HepG2 (cell line): ENCODE results near the gene HNRNPF. TPM values are rescaled to one million over a fixed set of nuclear protein-coding genes. Genes with fewer than 3 reads are reported as not detected.

Experiments used
- CREM ChIP-seq, 2 experiments: sonication (generic) in 1 of 2; formaldehyde crosslinking in 1 of 2; IDR thresholded peaks; 2 replicates each; pipeline versions ENCODE4 v1.4.0 to v1.6.1; 2016 to 2020; ENCODE audit warnings: antibody characterized with exemption in 1 of 2, mild to moderate bottlenecking in 1 of 2, missing genetic modification reagents in 1 of 2
- FOXA1 ChIP-seq, 2 experiments: fragments of 450-650 bp in 1 of 2; sonication (generic) in 1 of 2; formaldehyde crosslinking in 1 of 2; IDR thresholded peaks; 2 replicates each; pipeline versions ENCODE4 v1.4.0 to v1.6.1; 2016 to 2020; ENCODE audit warnings: missing genetic modification reagents in 1 of 2
- IKZF5 ChIP-seq: IDR thresholded peaks from 2 replicates; pipeline ENCODE4 v1.6.1; 2018; ENCODE audit warnings: missing genetic modification reagents, mild to moderate bottlenecking, missing compliant biosample characterization
- IRF1 ChIP-seq: sonication (generic); formaldehyde crosslinking; IDR thresholded peaks from 2 replicates; pipeline ENCODE4 v1.4.0; 2020; ENCODE audit warnings: low read depth, mild to moderate bottlenecking, missing genetic modification reagents
- JUND ChIP-seq: sonication (generic); formaldehyde crosslinking; IDR thresholded peaks from 2 replicates; pipeline ENCODE4 v1.8.0; 2022; ENCODE audit warnings: mild to moderate bottlenecking, missing genetic modification reagents
- SOX13 ChIP-seq, 3 experiments: fragments of 450-650 bp in 1 of 3; sonication (generic) in 1 of 3; formaldehyde crosslinking in 1 of 3; IDR thresholded peaks in 2 of 3; conservative IDR thresholded peaks in 1 of 3; 2 replicates each; pipeline versions ENCODE4 v1.5.0 to v1.6.1; 2016 to 2020; ENCODE audit warnings: antibody characterized with exemption in 1 of 3, mild to moderate bottlenecking in 1 of 3, missing compliant biosample characterization in 1 of 3, missing genetic modification reagents in 1 of 3, moderate library complexity in 1 of 3
- SRSF9 ChIP-seq: fragments of 200-400 bp; formaldehyde crosslinking; IDR thresholded peaks from 2 replicates; pipeline ENCODE4 v1.6.1; 2018; ENCODE audit warnings: borderline replicate concordance, mild to moderate bottlenecking, low read depth, low read length; ENCODE audit not compliant: insufficient read depth, poor library complexity, severe bottlenecking
- TEAD3 ChIP-seq: optimal IDR thresholded peaks from 2 replicates; pipeline ENCODE3; 2016; ENCODE audit warnings: borderline replicate concordance
- TOPORS ChIP-seq: sonication (generic); formaldehyde crosslinking; IDR thresholded peaks from 2 replicates; pipeline ENCODE4 v1.8.0; 2023; ENCODE audit warnings: mild to moderate bottlenecking, missing genetic modification reagents
- YEATS4 ChIP-seq: sonication (generic); formaldehyde crosslinking; IDR thresholded peaks from 2 replicates; pipeline ENCODE4 v1.4.0; 2020; ENCODE audit warnings: missing genetic modification reagents, borderline replicate concordance
- ZFP36 ChIP-seq: fragments of 150-350 bp; IDR thresholded peaks from 2 replicates; pipeline ENCODE4 v1.6.1; 2018; ENCODE audit warnings: borderline replicate concordance, low read length, low read depth; ENCODE audit not compliant: partially characterized antibody
- ZFX ChIP-seq: sonication (generic); formaldehyde crosslinking; IDR thresholded peaks from 2 replicates; pipeline ENCODE4 v1.4.0; 2020; ENCODE audit warnings: mild to moderate bottlenecking, low read depth, missing genetic modification reagents, moderate library complexity
- ZNF280B ChIP-seq: sonication (generic); formaldehyde crosslinking; IDR thresholded peaks from 2 replicates; pipeline ENCODE4 v1.5.0; 2020; ENCODE audit warnings: missing genetic modification reagents, mild to moderate bottlenecking, borderline replicate concordance
- ZNF430 ChIP-seq: sonication (generic); formaldehyde crosslinking; IDR thresholded peaks from 2 replicates; pipeline ENCODE4 v1.9.0; 2021; ENCODE audit warnings: mild to moderate bottlenecking, missing genetic modification reagents
- ZNF607 ChIP-seq: sonication (generic); formaldehyde crosslinking; IDR thresholded peaks from 2 replicates; pipeline ENCODE4 v1.5.1; 2020; ENCODE audit warnings: missing genetic modification reagents, mild to moderate bottlenecking, borderline replicate concordance
- ZNF614 ChIP-seq: IDR thresholded peaks from 2 replicates; pipeline ENCODE4 v1.6.1; 2018; ENCODE audit warnings: missing biosample characterization, missing genetic modification reagents, inconsistent platforms, borderline replicate concordance
- ZNF749 ChIP-seq: sonication (generic); formaldehyde crosslinking; IDR thresholded peaks from 2 replicates; pipeline ENCODE4 v1.8.0; 2022; ENCODE audit warnings: mild to moderate bottlenecking, missing genetic modification reagents, moderate library complexity, borderline replicate concordance
- ZSCAN5A ChIP-seq: sonication (generic); formaldehyde crosslinking; IDR thresholded peaks from 2 replicates; pipeline ENCODE4 v1.8.0; 2022; ENCODE audit warnings: mild to moderate bottlenecking, missing genetic modification reagents, borderline replicate concordance
- polyA plus RNA-seq, 8 experiments: library from polyadenylated mRNA; depleted of rRNA in 3 of 8; stranded (reverse) in 7 of 8; unstranded in 1 of 8; fragments of >200 nt; fragmentation: Illumina TruSeq in 4 of 8; extraction: Trizol in 4 of 8; gene quantifications; 2 replicates each; pipeline versions ENCODE4 v1.2.1 to v1.2.3, GENCODE V29; 2011 to 2016; ENCODE audit warnings: low read depth in 4 of 8, missing spikeins in 1 of 8, mixed read lengths in 1 of 8; ENCODE audit not compliant: insufficient read depth in 1 of 8
- total RNA-seq, 5 experiments: library from RNA; depleted of rRNA; stranded (reverse); fragments of >200 nt; fragmentation: Illumina TruSeq; extraction: Trizol; gene quantifications; 2 replicates each; pipeline ENCODE4 v1.2.3, GENCODE V29; 2016; ENCODE audit warnings: low read depth in 1 of 5
- TF ChIP-seq, protein P1 (sequence below): IDR thresholded peaks from 2 replicates; pipeline ENCODE4 v1.6.1; 2016; ENCODE audit warnings: control low read depth
- TF ChIP-seq, protein P2 (sequence below): sonication (generic); formaldehyde crosslinking; IDR thresholded peaks from 2 replicates; pipeline ENCODE4 v1.4.0; 2020; ENCODE audit warnings: missing genetic modification reagents

The HNRNPF gene
- total and polyA plus RNA-seq, 2 of the 13 experiments (the other 11 are each of a cell fraction or from before 2014, with no cell fraction given): 166 to 308 TPM

DNA sequence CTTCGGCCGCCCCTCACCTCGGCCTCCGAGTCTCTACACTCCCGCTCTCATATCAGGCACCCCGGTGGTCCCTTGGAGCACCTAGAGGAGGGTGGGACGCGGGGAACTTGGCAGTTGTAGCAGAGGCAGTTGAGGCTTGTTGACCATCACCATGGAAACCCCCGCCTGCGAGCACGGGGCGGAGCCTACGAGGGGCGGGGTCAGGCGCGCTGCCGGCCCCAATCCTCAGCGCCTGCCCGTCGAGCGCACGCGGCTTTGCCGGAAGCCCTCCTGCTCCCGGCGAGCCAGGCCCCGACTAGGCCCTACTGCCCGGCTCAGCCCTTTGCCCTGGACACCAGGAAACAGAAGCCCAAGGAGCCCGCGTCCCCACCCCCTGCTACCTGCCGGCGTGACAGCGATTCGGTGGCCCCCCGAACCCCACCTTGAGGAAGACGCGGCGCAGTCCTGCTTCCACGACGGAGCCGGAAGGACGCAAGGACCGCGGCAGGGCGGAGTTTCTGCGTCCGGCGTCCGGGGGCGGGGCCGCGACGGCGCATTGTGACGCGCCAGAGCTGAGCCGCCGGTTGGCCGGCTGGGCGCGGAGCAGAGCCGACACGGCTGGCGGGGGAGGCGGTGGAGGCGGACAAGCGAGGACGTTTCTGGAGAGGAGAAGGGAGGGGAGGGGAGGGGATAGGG lies at the start of gene HNRNPF (continued):
- TF ChIP-seq IKZF5 (CRISPR knock-in tag): no peak; the same call in 1 of the 2 replicates
- peak; percentile 27; the same call in 1 of the 2 replicates for TF ChIP-seq ZNF749 (CRISPR knock-in tag)
- peak; percentile 97 for TF ChIP-seq ZFX (CRISPR knock-in tag)
- no peak for TF ChIP-seq SOX13 (IDR thresholded peaks at IDR 0.05)
- TF ChIP-seq SOX13 (CRISPR knock-in tag; conservative IDR thresholded peaks at IDR 0.05 in 1 of 2, IDR thresholded peaks at IDR 0.05 in 1 of 2): peak in 1 of 2 experiments; percentile 46; a peak in 1 of 4 replicates
- peak; percentile 80; the same call in 1 of the 2 replicates for TF ChIP-seq ZNF430 (CRISPR knock-in tag)
- TF ChIP-seq, protein P1, sequence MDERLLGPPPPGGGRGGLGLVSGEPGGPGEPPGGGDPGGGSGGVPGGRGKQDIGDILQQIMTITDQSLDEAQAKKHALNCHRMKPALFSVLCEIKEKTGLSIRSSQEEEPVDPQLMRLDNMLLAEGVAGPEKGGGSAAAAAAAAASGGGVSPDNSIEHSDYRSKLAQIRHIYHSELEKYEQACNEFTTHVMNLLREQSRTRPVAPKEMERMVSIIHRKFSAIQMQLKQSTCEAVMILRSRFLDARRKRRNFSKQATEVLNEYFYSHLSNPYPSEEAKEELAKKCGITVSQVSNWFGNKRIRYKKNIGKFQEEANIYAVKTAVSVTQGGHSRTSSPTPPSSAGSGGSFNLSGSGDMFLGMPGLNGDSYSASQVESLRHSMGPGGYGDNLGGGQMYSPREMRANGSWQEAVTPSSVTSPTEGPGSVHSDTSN (CRISPR knock-in tag): no peak
- no peak for TF ChIP-seq ZFP36
- TF ChIP-seq CREM (IDR thresholded peaks at IDR 0.05): 0 out of 2 replicates have a peak, but pooled peaks have one; percentile 26
- no peak for TF ChIP-seq CREM (CRISPR knock-in tag; IDR thresholded peaks at IDR 0.05)
- no peak for TF ChIP-seq TEAD3 (CRISPR knock-in tag)
- TF ChIP-seq YEATS4 (CRISPR knock-in tag): peak; percentile 97
- TF ChIP-seq IRF1 (CRISPR knock-in tag): no peak
- no peak for TF ChIP-seq ZSCAN5A (CRISPR knock-in tag)
- 0 out of 2 replicates have a peak, but pooled peaks have one; percentile 22 for TF ChIP-seq ZNF280B (CRISPR knock-in tag)
- peak; percentile 98 for TF ChIP-seq ZNF607 (CRISPR knock-in tag)
- TF ChIP-seq FOXA1 (IDR thresholded peaks at IDR 0.05): no peak
- peak; percentile 73 for TF ChIP-seq FOXA1 (CRISPR knock-in tag; IDR thresholded peaks at IDR 0.05)
- TF ChIP-seq, protein P2, sequence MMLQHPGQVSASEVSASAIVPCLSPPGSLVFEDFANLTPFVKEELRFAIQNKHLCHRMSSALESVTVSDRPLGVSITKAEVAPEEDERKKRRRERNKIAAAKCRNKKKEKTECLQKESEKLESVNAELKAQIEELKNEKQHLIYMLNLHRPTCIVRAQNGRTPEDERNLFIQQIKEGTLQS (CRISPR knock-in tag): peak; percentile 23; the same call in 1 of the 2 replicates
- TF ChIP-seq JUND: no peak
- TF ChIP-seq ZNF614 (CRISPR knock-in tag): peak; percentile 43; the same call in 1 of the 2 replicates
- TF ChIP-seq TOPORS (CRISPR knock-in tag): peak; percentile 18; the same call in 1 of the 2 replicates
- no peak for TF ChIP-seq SRSF9
